A204.1 (cell line): ENCODE data around the gene FBXO34.

Experiments
- FAIRE-seq: peaks from 2 replicates; lab custom pipeline; 2012; peaks lifted over from hg19 to GRCh38; lab: Jason Lieb, UNC

The FBXO34 gene

GRCh38 chr14:55270832-55271571, at the start of gene FBXO34:
TSS of gene FBXO34 (plus strand) at chr14:55271421. CDS start at chr14:55350391, 78,970 bp downstream.
- FAIRE-seq: peak; percentile 96

- FAIRE-seq: no peak
These were observed 49.3 kb upstream of the FBXO34 start for GRCh38 chr14:55221968-55222367.

- FAIRE-seq: no peak
These were observed 47.9 kb upstream of the FBXO34 start for GRCh38 chr14:55223364-55223763.

GRCh38 chr14:55228261-55228660, 43.0 kb upstream of the FBXO34 start:
- no peak for FAIRE-seq

GRCh38 chr14:55233591-55233990, 37.6 kb upstream of the FBXO34 start:
- FAIRE-seq: no peak

GRCh38 chr14:55238019-55238680, 33.1 kb upstream of the FBXO34 start:
- FAIRE-seq: no peak

- no peak for FAIRE-seq
These were observed 31.9 kb upstream of the FBXO34 start for GRCh38 chr14:55239320-55239719.

- FAIRE-seq: no peak
These were observed 30.6 kb upstream of the FBXO34 start for GRCh38 chr14:55240526-55241178.

GRCh38 chr14:55241673-55242072, 29.5 kb upstream of the FBXO34 start:
- FAIRE-seq: no peak

- no peak for FAIRE-seq
These were observed 27.8 kb upstream of the FBXO34 start for GRCh38 chr14:55243386-55243785.

- no peak for FAIRE-seq
These were observed 27.4 kb upstream of the FBXO34 start for GRCh38 chr14:55243813-55244212.

GRCh38 chr14:55245657-55246268, 25.5 kb upstream of the FBXO34 start:
- peak; percentile 14 for FAIRE-seq

GRCh38 chr14:55248411-55248810, 22.8 kb upstream of the FBXO34 start:
- FAIRE-seq: no peak

- no peak for FAIRE-seq
These were observed 21.8 kb upstream of the FBXO34 start for GRCh38 chr14:55249423-55249822.

GRCh38 chr14:55253276-55253675, 17.9 kb upstream of the FBXO34 start:
- no peak for FAIRE-seq

GRCh38 chr14:55254581-55254980, 16.6 kb upstream of the FBXO34 start:
- FAIRE-seq: no peak

GRCh38 chr14:55255979-55256378, 15.2 kb upstream of the FBXO34 start:
- no peak for FAIRE-seq

- no peak for FAIRE-seq
These were observed 14.6 kb upstream of the FBXO34 start for GRCh38 chr14:55256586-55256985.

GRCh38 chr14:55265197-55265596, 6.0 kb upstream of the FBXO34 start:
- no peak for FAIRE-seq

GRCh38 chr14:55267820-55268219, 3.4 kb upstream of the FBXO34 start:
- FAIRE-seq: no peak

GRCh38 chr14:55271572-55272298, 514 bp downstream of the FBXO34 start:
- no peak for FAIRE-seq

- FAIRE-seq: no peak
These were observed 1.2 kb downstream of the FBXO34 start for GRCh38 chr14:55272387-55272786.
